ENCODE results near the gene SF3A1. TPM values are rescaled to one million over a fixed set of nuclear protein-coding genes. Genes with fewer than 3 reads are reported as not detected.

SF3A1 gene
- total and polyA plus RNA-seq, 7 experiments from 2014 or later = 83.2 to 341 (median 282) TPM

DNA sequence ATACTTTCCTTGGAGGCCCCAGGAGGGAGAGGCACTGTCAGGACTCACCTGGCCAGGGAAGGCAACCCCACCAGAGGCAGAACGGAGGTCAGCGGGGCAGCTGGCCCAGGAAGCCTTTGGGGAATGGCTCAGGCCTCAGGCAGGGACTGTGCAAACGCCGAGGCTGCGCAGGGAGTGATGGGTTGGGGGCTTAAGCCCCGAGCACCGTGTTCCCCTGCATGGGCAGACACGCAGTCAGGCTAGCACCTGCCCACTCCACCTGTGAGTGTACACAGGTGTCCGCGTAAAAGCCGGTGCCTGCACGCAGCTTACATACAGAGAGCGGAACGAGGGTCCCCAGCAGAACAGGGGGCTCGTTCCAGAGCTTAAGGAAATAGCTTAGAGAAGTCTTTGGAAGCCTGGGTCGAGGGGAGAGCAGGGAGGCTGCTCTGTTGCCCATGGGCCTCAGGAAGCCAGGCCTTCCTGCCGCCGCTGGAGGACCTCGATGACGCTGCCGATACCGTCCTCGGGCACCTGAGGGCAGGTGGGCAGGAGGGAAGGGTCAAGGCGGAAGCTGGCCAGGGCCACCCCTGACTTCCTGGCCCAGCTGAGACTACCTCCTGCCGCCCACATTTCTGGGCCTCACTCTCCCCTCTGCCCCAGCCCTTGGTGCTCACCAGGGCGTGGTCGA lies 71.4 kb downstream of the SF3A1 start:
- Mint-ChIP-seq H3K27me3 (no peaks in the 10 kb centered on the region), H3K9me3 (no peaks in the 10 kb centered on the region), H3K4me3 (peak overlapping the region in 1 of 10 donors; percentile 10), H3K4me1 (peaks cover 15 to 52% (median 27%) of the 10 kb centered on the region in 7 donors), H3K36me3 (peaks cover 0 to 14% (median 7%) of the 10 kb centered on the region in 5 donors), H3K27ac (peak overlapping the region in 1 of 9 donors; percentile 82)
- intact Hi-C loops (cut with micrococcal nuclease) = loop anchor here in 1 of 2 donors (5.0 kb wide), 1 partner anchor 797 kb away; the partner anchor contains the start of gene SMTN
- DNase-seq = no peak
- no peaks in the 10 kb centered on the region for H3K27me3 ChIP-seq (ENCODE audit: control insufficient read depth in 2 of 2, insufficient read depth in 2 of 2, low read length in 2 of 2)
- ATAC-seq = no peak
- H3K9me3 ChIP-seq (ENCODE audit: control insufficient read depth in 2 of 3, low read length in 3 of 3) = no peaks in the 10 kb centered on the region
- ChIA-PET CTCF (interaction anchor here (0.8 to 8.8 kb wide), 11 partner anchors 8 to 559 kb away, joined by 4 to 85 read pairs (median 8); partner anchors contain the start of genes OSM and RNF215), POLR2A (interaction anchor here (1.5 to 32.8 kb wide), 3 partner anchors 16 to 35 kb away, joined by 4 to 1265 read pairs (median 6); partner anchors contain the start of gene TBC1D10A)
- H3K4me1 ChIP-seq (ENCODE audit: control insufficient read depth in 2 of 2, insufficient read depth in 2 of 2, low read length in 2 of 2) = peaks cover 21 to 27% of the 10 kb centered on the region in 2 donors
- no peak overlapping the region for H3K27ac ChIP-seq (ENCODE audit: low read depth, low read length)
- H3K4me3 ChIP-seq (ENCODE audit: low read length) = no peak overlapping the region
- H3K36me3 ChIP-seq (ENCODE audit: control insufficient read depth in 2 of 3, insufficient read depth in 3 of 3, low read length in 3 of 3) = peaks cover 0 to 15% (median 0%) of the 10 kb centered on the region in 3 experiments

DNA sequence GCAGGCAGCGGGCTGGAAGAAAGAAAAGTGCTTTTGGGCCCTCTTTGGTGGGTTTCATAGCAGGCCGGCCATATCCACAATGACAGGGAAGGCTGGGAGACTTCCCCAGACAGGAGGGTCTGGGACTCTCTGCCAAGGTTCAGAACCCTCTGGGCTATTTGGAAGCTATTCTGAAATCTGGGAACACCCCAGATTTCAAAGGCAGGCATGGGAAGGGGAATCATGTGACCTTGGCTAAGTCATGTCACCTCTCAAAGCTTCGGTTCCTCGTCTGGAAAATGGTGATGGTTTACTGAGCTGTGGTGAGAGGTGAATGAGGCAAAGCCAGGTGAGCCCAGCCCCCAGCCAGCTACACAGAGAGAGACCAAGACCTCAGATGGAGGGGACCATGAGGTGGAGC lies 72.0 kb downstream of the SF3A1 start:
- H3K27ac Mint-ChIP-seq = peak overlapping the region in 1 of 9 donors; percentile 82
- H3K9me3 Mint-ChIP-seq = no peaks in the 10 kb centered on the region
- peak overlapping the region in 1 of 10 donors; percentile 10 for H3K4me3 Mint-ChIP-seq
- peaks cover 0 to 15% (median 0%) of the 10 kb centered on the region in 3 experiments for H3K36me3 ChIP-seq (ENCODE audit: control insufficient read depth in 2 of 3, insufficient read depth in 3 of 3, low read length in 3 of 3)
- no peaks in the 10 kb centered on the region for H3K9me3 ChIP-seq (ENCODE audit: control insufficient read depth in 2 of 3, low read length in 3 of 3)
- ATAC-seq (no peak), DNase-seq (no peak)
- intact Hi-C loops (cut with micrococcal nuclease) = loop anchor here in 1 of 2 donors (5.0 kb wide), 1 partner anchor 798 kb away; the partner anchor contains the start of gene SMTN
- H3K4me3 ChIP-seq (ENCODE audit: low read length) = no peak overlapping the region
- peaks cover 15 to 21% of the 10 kb centered on the region in 2 donors for H3K4me1 ChIP-seq (ENCODE audit: control insufficient read depth in 2 of 2, insufficient read depth in 2 of 2, low read length in 2 of 2)
- no peak overlapping the region for H3K27ac ChIP-seq (ENCODE audit: low read depth, low read length)
- ChIA-PET CTCF (interaction anchor here (1.5 to 8.8 kb wide), 4 partner anchors 19 to 106 kb away, joined by 8 to 85 read pairs (median 12); partner anchors contain the start of genes OSM and RNF215), POLR2A (interaction anchor here (1.5 to 32.8 kb wide), 3 partner anchors 15 to 36 kb away, joined by 4 to 1265 read pairs (median 7); partner anchors contain the start of gene TBC1D10A)
- H3K27me3 ChIP-seq (ENCODE audit: control insufficient read depth in 2 of 2, insufficient read depth in 2 of 2, low read length in 2 of 2) = no peaks in the 10 kb centered on the region
- H3K36me3 Mint-ChIP-seq = peaks cover 0 to 16% (median 7%) of the 10 kb centered on the region in 5 donors
- no peaks in the 10 kb centered on the region for H3K27me3 Mint-ChIP-seq
- H3K4me1 Mint-ChIP-seq = peaks cover 16 to 54% (median 21%) of the 10 kb centered on the region in 7 donors

DNA sequence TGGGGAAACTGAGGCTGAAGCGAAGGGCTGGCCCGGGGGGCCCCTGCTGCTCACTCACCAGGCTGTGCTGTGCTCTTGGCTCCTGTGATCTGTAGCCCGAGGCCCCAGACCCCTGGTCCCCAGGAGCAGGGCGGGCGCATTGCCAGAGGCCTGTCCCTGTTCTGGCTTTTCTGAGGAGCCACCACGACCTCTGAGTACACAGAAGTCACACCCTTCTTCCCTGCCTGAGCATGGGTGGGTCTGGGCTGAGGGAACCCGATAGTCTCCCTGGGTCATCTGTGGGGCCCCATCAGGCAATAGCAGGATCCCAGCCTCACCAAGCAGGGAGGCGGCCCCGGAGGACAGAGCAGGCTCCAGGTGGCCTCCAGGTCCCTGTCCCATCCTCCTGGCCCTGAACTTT lies 72.5 kb downstream of the SF3A1 start:
- ChIA-PET CTCF (interaction anchor here (0.5 to 8.8 kb wide), 6 partner anchors 19 to 107 kb away, joined by 4 to 85 read pairs (median 8); partner anchors contain the start of gene OSM), POLR2A (interaction anchor here (1.7 to 2.5 kb wide), 2 partner anchors 17 to 20 kb away, joined by 3 to 7 read pairs; no protein-coding TSS in a partner anchor)
- no peaks in the 10 kb centered on the region for H3K9me3 Mint-ChIP-seq
- DNase-seq = no peak
- H3K27me3 Mint-ChIP-seq = no peaks in the 10 kb centered on the region
- peak overlapping the region in 1 of 9 donors; percentile 16 for H3K27ac Mint-ChIP-seq
- H3K4me3 ChIP-seq (ENCODE audit: low read length) = no peak overlapping the region
- no peaks in the 10 kb centered on the region for H3K9me3 ChIP-seq (ENCODE audit: control insufficient read depth in 2 of 3, low read length in 3 of 3)
- H3K4me3 Mint-ChIP-seq = peak overlapping the region in 1 of 10 donors; percentile 44
- peaks cover 19 to 58% (median 23%) of the 10 kb centered on the region in 7 donors for H3K4me1 Mint-ChIP-seq
- no peak for ATAC-seq
- intact Hi-C loops (cut with micrococcal nuclease) = no loop called here
- peaks cover 0 to 18% (median 7%) of the 10 kb centered on the region in 5 donors for H3K36me3 Mint-ChIP-seq
- no peaks in the 10 kb centered on the region for H3K27me3 ChIP-seq (ENCODE audit: control insufficient read depth in 2 of 2, insufficient read depth in 2 of 2, low read length in 2 of 2)
- no peak overlapping the region for H3K27ac ChIP-seq (ENCODE audit: low read depth, low read length)
- peaks cover 15 to 21% of the 10 kb centered on the region in 2 donors for H3K4me1 ChIP-seq (ENCODE audit: control insufficient read depth in 2 of 2, insufficient read depth in 2 of 2, low read length in 2 of 2)
- peaks cover 0 to 15% (median 0%) of the 10 kb centered on the region in 3 experiments for H3K36me3 ChIP-seq (ENCODE audit: control insufficient read depth in 2 of 3, insufficient read depth in 3 of 3, low read length in 3 of 3)

DNA sequence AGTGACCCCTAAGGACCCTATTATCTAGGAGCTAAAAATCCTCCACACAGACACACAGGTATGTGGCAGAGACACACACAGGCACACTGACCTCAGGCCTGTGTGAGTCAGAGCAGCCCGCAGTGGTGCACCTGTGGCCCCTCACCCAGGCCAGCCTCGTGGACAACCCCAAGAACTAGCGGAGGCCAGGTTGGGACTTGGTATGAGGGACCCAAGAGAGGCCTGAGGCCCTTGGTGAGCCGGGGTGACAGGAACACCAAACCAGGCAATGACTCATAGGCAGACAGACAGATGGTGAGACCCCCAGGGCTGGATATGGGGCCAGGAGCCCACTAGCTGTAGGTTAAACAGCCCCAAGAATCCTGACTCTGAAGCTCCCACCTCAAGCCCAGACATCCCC lies 73.4 kb downstream of the SF3A1 start:
- H3K27ac ChIP-seq (ENCODE audit: low read depth, low read length) = no peak overlapping the region
- no peak overlapping the region for H3K4me3 ChIP-seq (ENCODE audit: low read length)
- H3K36me3 Mint-ChIP-seq = peaks cover 0 to 22% (median 7%) of the 10 kb centered on the region in 5 donors
- no peaks in the 10 kb centered on the region for H3K9me3 ChIP-seq (ENCODE audit: control insufficient read depth in 2 of 3, low read length in 3 of 3)
- peaks cover 20 to 62% (median 25%) of the 10 kb centered on the region in 7 donors for H3K4me1 Mint-ChIP-seq
- H3K27me3 ChIP-seq (ENCODE audit: control insufficient read depth in 2 of 2, insufficient read depth in 2 of 2, low read length in 2 of 2) = no peaks in the 10 kb centered on the region
- H3K4me3 Mint-ChIP-seq = peak overlapping the region in 1 of 10 donors; percentile 70
- peak overlapping the region in 1 of 9 donors; percentile 73 for H3K27ac Mint-ChIP-seq
- CTCF ChIA-PET = interaction anchor here (0.5 to 8.8 kb wide), 6 partner anchors 18 to 175 kb away, joined by 3 to 85 read pairs (median 4); partner anchors contain the start of gene OSM
- peaks cover 9 to 15% of the 10 kb centered on the region in 2 donors for H3K4me1 ChIP-seq (ENCODE audit: control insufficient read depth in 2 of 2, insufficient read depth in 2 of 2, low read length in 2 of 2)
- no peak for ATAC-seq
- POLR2A ChIA-PET = interaction anchor here (0.7 to 2.5 kb wide), 3 partner anchors 16 to 141 kb away, joined by 3 to 7 read pairs (median 3); no protein-coding TSS in a partner anchor
- H3K27me3 Mint-ChIP-seq = no peaks in the 10 kb centered on the region
- intact Hi-C loops (cut with micrococcal nuclease) = no loop called here
- no peak for DNase-seq
- peaks cover 0 to 2% (median 0%) of the 10 kb centered on the region in 11 donors for H3K9me3 Mint-ChIP-seq
- peaks cover 0 to 15% (median 0%) of the 10 kb centered on the region in 3 experiments for H3K36me3 ChIP-seq (ENCODE audit: control insufficient read depth in 2 of 3, insufficient read depth in 3 of 3, low read length in 3 of 3)

DNA sequence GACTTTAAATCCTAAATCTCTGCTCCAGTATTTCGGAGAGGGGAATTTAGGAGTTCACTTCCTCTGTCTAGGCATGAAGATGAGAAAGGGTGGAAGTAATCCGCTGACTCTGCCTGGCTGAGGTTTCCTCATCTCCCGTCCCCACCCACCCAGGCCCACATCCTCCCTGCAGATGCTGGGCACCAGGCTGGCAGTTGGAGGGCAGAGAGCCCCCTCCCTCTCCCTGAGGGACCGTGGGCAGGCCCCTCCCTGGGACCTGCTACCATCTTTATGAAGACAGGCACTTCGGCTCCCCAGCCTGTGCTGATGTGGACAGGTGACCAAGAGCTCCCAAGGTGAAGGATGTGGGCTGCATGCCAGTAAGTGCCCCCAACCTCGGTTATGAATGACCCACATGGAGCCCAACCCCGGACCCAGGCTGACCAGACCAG lies 74.1 kb downstream of the SF3A1 start:
- POLR2A ChIA-PET = interaction anchor here (1.3 to 2.5 kb wide), 3 partner anchors 8 to 18 kb away, joined by 3 to 7 read pairs (median 3); no protein-coding TSS in a partner anchor
- peaks cover 0 to 2% (median 0%) of the 10 kb centered on the region in 11 donors for H3K9me3 Mint-ChIP-seq

More for the DNA sequence above, 74.1 kb downstream of the SF3A1 start:
- Mint-ChIP-seq H3K4me1 (peaks cover 17 to 62% (median 24%) of the 10 kb centered on the region in 7 donors), H3K36me3 (peaks cover 0 to 25% (median 7%) of the 10 kb centered on the region in 5 donors), H3K4me3 (peak overlapping the region in 1 of 10 donors; percentile 70), H3K27ac (peak overlapping the region in 1 of 9 donors; percentile 73), H3K27me3 (no peaks in the 10 kb centered on the region)
- CTCF ChIA-PET = interaction anchor here (0.9 to 8.8 kb wide), 5 partner anchors 17 to 174 kb away, joined by 3 to 85 read pairs (median 5); partner anchors contain the start of gene OSM
- Histone ChIP-seq H3K4me1 (ENCODE audit: control insufficient read depth in 2 of 2, insufficient read depth in 2 of 2, low read length in 2 of 2) (peaks cover 2 to 10% of the 10 kb centered on the region in 2 donors), H3K27me3 (ENCODE audit: control insufficient read depth in 2 of 2, insufficient read depth in 2 of 2, low read length in 2 of 2) (no peaks in the 10 kb centered on the region), H3K36me3 (ENCODE audit: control insufficient read depth in 2 of 3, insufficient read depth in 3 of 3, low read length in 3 of 3) (peaks cover 0 to 15% (median 0%) of the 10 kb centered on the region in 3 experiments), H3K27ac (ENCODE audit: low read depth, low read length) (no peak overlapping the region), H3K9me3 (ENCODE audit: control insufficient read depth in 2 of 3, low read length in 3 of 3) (no peaks in the 10 kb centered on the region), H3K4me3 (ENCODE audit: low read length) (no peak overlapping the region)
- no peak for DNase-seq
- ATAC-seq = no peak
- intact Hi-C loops (cut with micrococcal nuclease) = no loop called here
